Glutamatergic neuron (in vitro differentiated cells): ENCODE data around the gene TULP3. TPM values are rescaled to one million over a fixed set of nuclear protein-coding genes. Genes with fewer than 3 reads are reported as not detected.

Source experiments
- DNase-seq: peaks from one replicate; pipeline ENCODE4 v3.0.0; 2022
- H3K27ac Mint-ChIP-seq: one replicate; pipeline ENCODE4 v1.8.0; 2020; ENCODE audit warnings: mild to moderate bottlenecking, mixed read lengths, inconsistent platforms; ENCODE audit not compliant: unreplicated experiment
- H3K27me3 Mint-ChIP-seq: one replicate; pipeline ENCODE4 v1.8.0; 2020; ENCODE audit warnings: mild to moderate bottlenecking, moderate library complexity, mixed read lengths, inconsistent platforms; ENCODE audit not compliant: unreplicated experiment
- H3K36me3 Mint-ChIP-seq: one replicate; pipeline ENCODE4 v1.8.0; 2020; ENCODE audit warnings: mild to moderate bottlenecking, mixed read lengths, inconsistent platforms; ENCODE audit not compliant: unreplicated experiment
- H3K4me1 Mint-ChIP-seq: one replicate; pipeline ENCODE4 v1.8.0; 2020; ENCODE audit warnings: mild to moderate bottlenecking, low read depth, mixed read lengths, inconsistent platforms; ENCODE audit not compliant: unreplicated experiment
- H3K4me3 Mint-ChIP-seq: one replicate; pipeline ENCODE4 v1.8.0; 2020; ENCODE audit warnings: mild to moderate bottlenecking, mixed read lengths, inconsistent platforms; ENCODE audit not compliant: unreplicated experiment
- H3K9me3 Mint-ChIP-seq: one replicate; pipeline ENCODE4 v1.8.0; 2020; ENCODE audit warnings: mild to moderate bottlenecking, moderate library complexity, mixed read lengths, inconsistent platforms; ENCODE audit not compliant: unreplicated experiment
- CTCF ChIP-seq: fragments of 200-600 bp; sonication (generic); IDR thresholded peaks from one replicate; pipeline ENCODE4 v1.5.0; 2021; ENCODE audit not compliant: partially characterized antibody, unreplicated experiment
- total RNA-seq: library from RNA; stranded (reverse); fragmentation: NEBNext Ultra II Directional; extraction: Animal tissue kit (Norgen Biotek cat#: 25700); gene quantifications from one replicate; pipeline ENCODE4 v1.2.1, GENCODE V29; 2021; ENCODE audit not compliant: unreplicated experiment

Gene TULP3
- total RNA-seq, 1 donor from 2014 or later = 12.5 TPM

DNA sequence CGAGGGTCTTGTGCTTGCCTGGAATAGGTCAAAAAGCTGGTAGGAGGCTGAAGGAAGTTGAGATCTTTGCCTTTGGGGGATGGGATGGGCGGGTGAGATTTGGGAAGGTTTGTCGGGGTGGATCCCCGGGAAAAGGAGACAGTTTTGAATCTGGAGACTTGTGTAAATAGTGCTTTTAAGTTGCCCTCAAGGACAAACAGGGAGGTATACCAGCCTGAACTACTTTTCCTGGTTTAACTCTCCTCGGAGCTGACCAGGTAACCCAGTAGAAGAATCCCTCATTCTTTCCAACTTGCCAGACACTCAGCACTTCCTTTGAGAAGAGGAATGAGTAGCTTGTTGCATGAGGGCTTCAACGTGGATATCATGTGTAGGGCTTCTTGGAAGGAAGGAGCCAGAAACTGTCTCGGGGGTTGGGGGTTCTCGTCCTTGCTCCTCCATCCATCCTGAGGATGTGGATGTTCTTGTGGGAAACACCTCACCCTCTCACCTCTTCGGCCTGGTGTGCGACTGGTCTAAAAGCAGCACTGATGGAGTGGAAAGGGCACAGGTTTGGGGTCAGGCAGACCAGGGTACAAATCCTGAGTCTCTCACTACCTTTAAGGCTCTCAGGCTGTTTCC, 70.4 kb downstream of the TULP3 start:
- Mint-ChIP-seq H3K27ac (no peak overlapping the region), H3K9me3 (peaks cover 9% of the 10 kb centered on the region), H3K27me3 (peaks cover 6% of the 10 kb centered on the region), H3K36me3 (no peaks in the 10 kb centered on the region), H3K4me1 (peaks cover 17% of the 10 kb centered on the region), H3K4me3 (peak overlapping the region; percentile 78)
- TF ChIP-seq CTCF = no peak
- DNase-seq = no peak

DNA sequence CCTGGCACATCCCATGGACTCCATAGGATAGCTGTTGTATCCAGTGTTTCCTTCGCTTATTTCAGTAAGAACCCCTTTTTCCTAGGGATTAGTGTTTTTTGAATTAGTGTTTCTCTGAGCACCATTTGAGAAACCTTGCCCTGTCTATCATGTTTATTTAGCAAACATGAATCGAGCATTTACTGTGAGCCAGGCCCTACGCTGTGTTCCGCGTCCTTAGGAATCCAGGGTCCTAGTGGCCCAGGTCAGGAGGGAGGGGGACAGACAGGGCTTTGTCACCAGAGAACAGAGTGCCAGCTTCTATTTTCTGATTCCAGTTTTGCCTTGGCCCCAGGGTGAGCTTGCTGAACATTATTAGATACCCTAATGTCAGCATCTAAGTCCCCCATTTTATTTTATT, 71.0 kb downstream of the TULP3 start:
- DNase-seq = no peak
- Mint-ChIP-seq H3K4me3 (no peak overlapping the region), H3K36me3 (no peaks in the 10 kb centered on the region), H3K4me1 (peaks cover 17% of the 10 kb centered on the region), H3K27me3 (peaks cover 6% of the 10 kb centered on the region), H3K27ac (no peak overlapping the region), H3K9me3 (peaks cover 7% of the 10 kb centered on the region)
- no peak for TF ChIP-seq CTCF

- Mint-ChIP-seq H3K4me1 (peaks cover 17% of the 10 kb centered on the region), H3K4me3 (peak overlapping the region; percentile 49), H3K27me3 (peaks cover 6% of the 10 kb centered on the region), H3K9me3 (peaks cover 5% of the 10 kb centered on the region), H3K36me3 (no peaks in the 10 kb centered on the region), H3K27ac (no peak overlapping the region)
- TF ChIP-seq CTCF = no peak
- DNase-seq = no peak
These were observed 72.6 kb downstream of the TULP3 start for GRCh38 chr12:2963154-2963759.

DNA sequence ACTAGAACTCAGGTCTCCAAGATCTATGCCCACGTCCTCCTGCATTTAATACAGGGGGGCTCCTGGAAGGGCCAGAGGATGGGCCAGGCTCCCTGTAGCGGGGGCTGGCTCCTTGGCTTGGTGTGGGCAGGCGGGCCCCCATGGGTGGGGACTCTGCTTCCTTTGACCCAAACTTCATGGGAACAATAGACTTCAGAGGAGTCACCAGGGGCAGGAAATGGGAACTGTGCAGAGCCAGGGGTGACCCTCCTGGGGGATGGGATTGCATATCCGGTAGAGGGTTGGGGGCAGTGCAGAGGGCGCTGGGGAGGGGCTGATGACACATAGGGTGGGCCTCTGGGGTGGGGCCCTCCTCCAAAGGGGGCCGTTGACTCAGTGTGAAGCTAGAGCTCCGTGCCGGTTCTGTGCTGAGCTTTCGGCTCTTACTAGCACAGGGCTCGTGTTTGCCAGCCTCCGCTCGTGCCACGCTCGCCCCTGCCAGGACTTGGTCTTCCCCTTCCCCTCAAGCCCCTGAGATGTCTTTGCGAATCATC, 73.1 kb downstream of the TULP3 start:
- no peak overlapping the region for H3K27ac Mint-ChIP-seq
- peaks cover 6% of the 10 kb centered on the region for H3K27me3 Mint-ChIP-seq
- DNase-seq = no peak
- TF ChIP-seq CTCF = no peak
- H3K9me3 Mint-ChIP-seq = peaks cover 5% of the 10 kb centered on the region
- H3K36me3 Mint-ChIP-seq = no peaks in the 10 kb centered on the region
- peak overlapping the region; percentile 49 for H3K4me3 Mint-ChIP-seq
- H3K4me1 Mint-ChIP-seq = peaks cover 14% of the 10 kb centered on the region

DNA sequence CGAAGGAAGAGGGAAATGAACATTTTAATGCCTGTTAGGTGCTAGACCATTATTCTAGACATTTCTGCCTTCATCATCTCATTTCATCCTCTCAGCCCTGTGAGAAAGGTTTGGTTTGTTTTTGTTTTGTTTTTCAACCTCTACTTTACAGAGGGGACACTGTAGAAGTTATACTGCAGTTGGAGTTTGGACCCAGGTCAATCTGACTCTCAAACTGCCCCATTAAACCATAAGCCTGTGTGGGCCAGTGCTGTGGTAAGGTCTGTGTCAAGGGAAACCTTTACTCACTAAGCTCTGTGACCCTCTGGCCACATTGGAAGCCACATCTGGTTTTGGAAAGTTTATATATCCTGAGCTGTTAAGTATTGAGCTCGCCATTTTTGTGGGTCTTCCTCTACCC, 77.0 kb downstream of the TULP3 start:
- H3K36me3 Mint-ChIP-seq = no peaks in the 10 kb centered on the region
- no peak overlapping the region for H3K27ac Mint-ChIP-seq
- DNase-seq = no peak
- no peaks in the 10 kb centered on the region for H3K27me3 Mint-ChIP-seq
- H3K9me3 Mint-ChIP-seq = no peaks in the 10 kb centered on the region
- no peak for TF ChIP-seq CTCF
- no peak overlapping the region for H3K4me3 Mint-ChIP-seq
- peaks cover 15% of the 10 kb centered on the region for H3K4me1 Mint-ChIP-seq
